Measurements from ENCODE around the gene PSME3.

Gene PSME3, protein sequence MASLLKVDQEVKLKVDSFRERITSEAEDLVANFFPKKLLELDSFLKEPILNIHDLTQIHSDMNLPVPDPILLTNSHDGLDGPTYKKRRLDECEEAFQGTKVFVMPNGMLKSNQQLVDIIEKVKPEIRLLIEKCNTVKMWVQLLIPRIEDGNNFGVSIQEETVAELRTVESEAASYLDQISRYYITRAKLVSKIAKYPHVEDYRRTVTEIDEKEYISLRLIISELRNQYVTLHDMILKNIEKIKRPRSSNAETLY

DNA sequence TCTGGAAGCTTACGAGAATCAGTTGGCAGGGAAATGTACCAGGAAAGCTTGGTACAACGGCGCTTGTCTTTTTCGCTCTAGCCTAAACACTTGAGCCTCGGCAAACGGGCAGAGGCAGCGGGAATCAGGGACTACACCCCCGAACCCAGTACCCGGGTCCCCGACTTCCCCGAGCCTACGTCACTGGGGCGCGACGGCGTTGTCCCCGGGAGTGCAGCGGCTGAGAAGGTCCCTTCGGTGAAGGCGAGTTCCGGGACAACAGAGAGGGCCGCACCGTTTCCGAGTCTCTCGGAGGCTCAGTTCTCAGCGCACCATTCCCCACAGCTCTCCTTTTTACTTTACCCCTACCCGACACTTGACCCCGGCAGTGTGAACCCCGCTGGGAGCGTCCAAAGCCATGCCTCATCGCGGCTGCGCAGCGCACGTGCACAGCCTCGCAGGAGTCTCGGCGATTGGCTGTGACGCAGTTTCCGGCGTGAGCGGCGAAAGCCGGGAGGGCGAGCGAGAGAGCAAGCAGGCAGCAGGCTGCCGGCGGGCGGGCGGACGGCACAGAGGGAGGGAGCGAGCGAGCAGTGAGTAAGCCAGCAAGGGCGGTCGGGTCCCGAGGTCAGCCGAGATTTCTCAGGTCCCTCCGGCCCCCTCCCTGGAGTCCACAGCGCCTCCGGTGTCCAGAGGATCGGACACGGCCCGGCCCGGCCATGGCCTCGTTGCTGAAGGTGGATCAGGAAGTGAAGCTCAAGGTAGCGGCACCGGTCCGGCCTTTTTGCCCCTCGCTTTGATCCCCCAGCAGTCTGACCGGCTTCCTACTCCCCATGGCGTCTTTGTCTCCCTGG is at the start of gene PSME3:
TSS of gene PSME3 (plus strand) at position 464 of the 833 bp plus-strand sequence. CDS start at position 699, 235 bp downstream.
- Histone ChIP-seq H3K4me3 (ENCODE audit: low read length) (peak within 1 kb of the TSS; percentile 65), H3K9me3 (ENCODE audit: low read length) (no peaks in the 10 kb centered on the region), H3K4me1 (ENCODE audit: insufficient read depth, low read length) (peaks cover 17% of the 10 kb centered on the region), H2AFZ (ENCODE audit: low read depth, low read length) (peak within 1 kb of the TSS; percentile 69), H3K27me3 (ENCODE audit: insufficient read depth, low read length) (no peaks in the 10 kb centered on the region), H3K36me3 (ENCODE audit: insufficient read depth, low read length) (peaks cover 33% of the 10 kb centered on the region)

DNA sequence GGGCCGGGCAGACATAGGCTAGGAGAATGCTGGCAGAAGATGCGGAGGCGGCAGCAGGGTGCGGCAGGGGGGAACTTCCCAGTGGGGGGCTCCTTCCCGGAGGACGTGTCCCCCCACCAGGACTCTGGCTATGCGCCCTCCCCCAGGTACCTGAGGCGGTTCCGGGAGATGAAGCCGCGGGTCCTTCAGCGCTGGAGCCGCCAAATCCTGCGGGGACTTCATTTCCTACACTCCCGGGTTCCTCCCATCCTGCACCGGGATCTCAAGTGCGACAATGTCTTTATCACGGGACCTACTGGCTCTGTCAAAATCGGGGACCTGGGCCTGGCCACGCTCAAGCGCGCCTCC is 49.4 kb upstream of the PSME3 start:
- H3K4me1 ChIP-seq (ENCODE audit: insufficient read depth, low read length) = no peaks in the 10 kb centered on the region
- peaks cover 8% of the 10 kb centered on the region for H3K36me3 ChIP-seq (ENCODE audit: insufficient read depth, low read length)
- no peaks in the 10 kb centered on the region for H3K9me3 ChIP-seq (ENCODE audit: low read length)
- H3K27me3 ChIP-seq (ENCODE audit: insufficient read depth, low read length) = no peaks in the 10 kb centered on the region
- no peak overlapping the region for H3K4me3 ChIP-seq (ENCODE audit: low read length)
- no peak overlapping the region for H2AFZ ChIP-seq (ENCODE audit: low read depth, low read length)

DNA sequence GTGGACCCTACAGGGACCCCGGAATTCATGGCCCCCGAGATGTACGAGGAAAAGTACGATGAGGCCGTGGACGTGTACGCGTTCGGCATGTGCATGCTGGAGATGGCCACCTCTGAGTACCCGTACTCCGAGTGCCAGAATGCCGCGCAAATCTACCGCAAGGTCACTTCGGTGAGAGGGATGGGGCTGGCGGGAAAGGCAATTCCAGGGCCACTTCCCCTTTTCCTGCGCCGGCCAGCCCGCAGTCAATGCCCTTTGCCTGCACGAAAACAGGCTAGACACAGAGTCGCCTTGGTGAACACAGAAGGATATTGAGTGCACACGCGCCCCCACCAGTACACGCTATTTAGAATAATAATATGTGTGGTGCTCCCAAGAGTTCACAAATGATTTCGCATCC is 48.8 kb upstream of the PSME3 start:
- Histone ChIP-seq H2AFZ (ENCODE audit: low read depth, low read length) (no peak overlapping the region), H3K9me3 (ENCODE audit: low read length) (no peaks in the 10 kb centered on the region), H3K4me3 (ENCODE audit: low read length) (no peak overlapping the region), H3K27me3 (ENCODE audit: insufficient read depth, low read length) (no peaks in the 10 kb centered on the region), H3K36me3 (ENCODE audit: insufficient read depth, low read length) (peaks cover 2% of the 10 kb centered on the region), H3K4me1 (ENCODE audit: insufficient read depth, low read length) (no peaks in the 10 kb centered on the region)

DNA sequence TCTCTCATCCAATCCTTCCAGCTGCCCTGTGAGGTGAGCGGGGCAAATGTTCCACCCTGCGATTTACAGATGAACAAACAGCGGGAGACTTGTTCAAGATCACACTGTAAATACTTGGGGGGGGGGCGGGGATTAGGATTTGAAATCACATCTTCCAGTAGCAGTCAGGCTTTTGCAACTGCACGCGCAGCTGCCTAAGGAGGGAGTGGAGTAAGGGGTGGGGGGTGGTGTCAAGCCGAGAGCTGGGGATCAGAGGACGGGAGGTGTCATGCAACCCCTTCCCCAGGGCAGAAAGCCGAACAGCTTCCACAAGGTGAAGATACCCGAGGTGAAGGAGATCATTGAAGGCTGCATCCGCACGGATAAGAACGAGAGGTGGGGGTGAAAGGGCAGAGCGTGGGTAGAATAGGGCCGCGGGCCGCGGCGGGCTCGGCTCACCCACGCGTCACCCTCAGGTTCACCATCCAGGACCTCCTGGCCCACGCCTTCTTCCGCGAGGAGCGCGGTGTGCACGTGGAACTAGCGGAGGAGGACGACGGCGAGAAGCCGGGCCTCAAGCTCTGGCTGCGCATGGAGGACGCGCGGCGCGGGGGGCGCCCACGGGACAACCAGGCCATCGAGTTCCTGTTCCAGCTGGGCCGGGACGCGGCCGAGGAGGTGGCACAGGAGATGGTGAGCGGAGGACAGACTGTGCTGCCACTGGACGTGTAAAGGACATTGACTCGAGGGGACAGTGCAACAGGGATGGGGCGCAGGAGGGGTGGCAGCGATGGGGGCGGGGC is 48.2 kb upstream of the PSME3 start:
- peaks cover 1% of the 10 kb centered on the region for H3K36me3 ChIP-seq (ENCODE audit: insufficient read depth, low read length)
- H2AFZ ChIP-seq (ENCODE audit: low read depth, low read length) = no peak overlapping the region
- H3K4me3 ChIP-seq (ENCODE audit: low read length) = no peak overlapping the region
- H3K27me3 ChIP-seq (ENCODE audit: insufficient read depth, low read length) = no peaks in the 10 kb centered on the region
- no peaks in the 10 kb centered on the region for H3K9me3 ChIP-seq (ENCODE audit: low read length)
- no peaks in the 10 kb centered on the region for H3K4me1 ChIP-seq (ENCODE audit: insufficient read depth, low read length)

DNA sequence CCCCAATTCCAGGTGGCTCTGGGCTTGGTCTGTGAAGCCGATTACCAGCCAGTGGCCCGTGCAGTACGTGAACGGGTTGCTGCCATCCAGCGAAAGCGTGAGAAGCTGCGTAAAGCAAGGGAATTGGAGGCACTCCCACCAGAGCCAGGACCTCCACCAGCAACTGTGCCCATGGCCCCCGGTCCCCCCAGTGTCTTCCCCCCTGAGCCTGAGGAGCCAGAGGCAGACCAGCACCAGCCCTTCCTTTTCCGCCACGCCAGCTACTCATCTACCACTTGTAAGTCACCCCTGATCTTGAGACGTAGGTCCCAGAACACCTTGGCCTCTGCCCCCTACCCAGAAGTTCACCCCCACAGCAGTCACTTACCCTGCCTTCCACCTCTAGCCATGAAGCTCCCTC is 45.9 kb upstream of the PSME3 start:
- Histone ChIP-seq H3K9me3 (ENCODE audit: low read length) (no peaks in the 10 kb centered on the region), H3K27me3 (ENCODE audit: insufficient read depth, low read length) (no peaks in the 10 kb centered on the region), H2AFZ (ENCODE audit: low read depth, low read length) (no peak overlapping the region), H3K4me3 (ENCODE audit: low read length) (no peak overlapping the region), H3K36me3 (ENCODE audit: insufficient read depth, low read length) (no peaks in the 10 kb centered on the region), H3K4me1 (ENCODE audit: insufficient read depth, low read length) (no peaks in the 10 kb centered on the region)

DNA sequence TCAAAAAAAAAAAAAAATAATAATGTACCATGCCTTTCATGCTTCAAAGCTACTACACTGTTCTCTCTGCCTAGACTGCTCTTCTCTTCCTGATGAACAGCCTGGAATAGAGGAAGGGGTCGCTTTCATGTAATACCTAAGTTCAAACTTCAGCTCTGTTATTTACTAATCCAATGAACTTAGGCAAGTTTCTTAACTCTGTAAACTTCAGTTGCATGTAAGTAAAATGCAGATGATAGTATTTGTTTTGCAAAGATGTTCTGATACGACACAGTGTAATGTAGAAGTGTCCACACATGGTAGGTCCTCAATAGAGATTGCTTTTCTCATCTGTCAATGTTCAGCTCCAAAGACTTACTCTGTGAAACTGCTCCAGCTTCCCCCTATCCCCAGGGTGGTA is 41.2 kb upstream of the PSME3 start:
- Histone ChIP-seq H2AFZ (ENCODE audit: low read depth, low read length) (no peak overlapping the region), H3K4me1 (ENCODE audit: insufficient read depth, low read length) (no peaks in the 10 kb centered on the region), H3K4me3 (ENCODE audit: low read length) (no peak overlapping the region), H3K27me3 (ENCODE audit: insufficient read depth, low read length) (no peaks in the 10 kb centered on the region), H3K9me3 (ENCODE audit: low read length) (no peaks in the 10 kb centered on the region), H3K36me3 (ENCODE audit: insufficient read depth, low read length) (peaks cover 4% of the 10 kb centered on the region)

DNA sequence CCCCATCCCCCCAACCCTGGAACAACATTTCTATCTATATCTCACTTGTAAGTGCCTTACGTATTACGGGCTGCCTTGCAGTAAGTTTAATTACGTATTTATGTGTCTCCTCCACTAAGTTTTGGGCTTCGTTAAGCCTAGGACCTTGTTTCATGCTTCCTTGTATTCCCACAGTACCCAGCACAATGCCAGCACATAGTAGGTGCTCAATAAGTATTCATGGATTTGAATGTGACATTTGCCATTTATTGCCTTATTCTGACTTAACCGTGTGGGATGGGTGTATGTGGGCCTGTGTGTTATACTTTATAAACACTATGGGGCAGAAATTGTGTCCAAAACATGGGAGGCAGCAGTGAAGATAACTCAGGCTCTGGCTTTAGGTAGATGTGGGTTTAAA is 40.7 kb upstream of the PSME3 start:
- Histone ChIP-seq H3K4me1 (ENCODE audit: insufficient read depth, low read length) (peaks cover 2% of the 10 kb centered on the region), H3K27me3 (ENCODE audit: insufficient read depth, low read length) (no peaks in the 10 kb centered on the region), H3K9me3 (ENCODE audit: low read length) (no peaks in the 10 kb centered on the region), H3K4me3 (ENCODE audit: low read length) (no peak overlapping the region), H2AFZ (ENCODE audit: low read depth, low read length) (no peak overlapping the region), H3K36me3 (ENCODE audit: insufficient read depth, low read length) (peaks cover 7% of the 10 kb centered on the region)

DNA sequence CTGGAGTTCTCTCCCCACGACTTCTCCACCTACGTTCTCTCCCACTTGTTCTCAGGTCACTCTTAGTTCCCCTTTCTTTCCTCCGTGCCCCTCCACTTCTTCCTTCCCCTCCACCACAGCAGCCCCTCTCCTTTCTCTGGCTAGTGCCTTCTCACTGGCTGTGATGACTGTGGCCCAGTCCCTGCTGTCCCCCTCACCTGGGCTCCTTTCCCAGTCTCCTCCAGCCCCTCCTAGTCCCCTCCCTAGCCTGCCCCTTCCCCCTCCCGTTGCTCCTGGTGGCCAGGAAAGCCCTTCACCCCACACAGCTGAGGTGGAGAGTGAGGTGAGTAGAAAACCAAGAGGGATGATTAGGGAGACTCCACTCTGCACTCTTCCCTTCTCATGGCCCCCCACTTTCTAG is 38.1 kb upstream of the PSME3 start:
- H3K27me3 ChIP-seq (ENCODE audit: insufficient read depth, low read length) = no peaks in the 10 kb centered on the region
- no peak overlapping the region for H3K4me3 ChIP-seq (ENCODE audit: low read length)
- peaks cover 7% of the 10 kb centered on the region for H3K36me3 ChIP-seq (ENCODE audit: insufficient read depth, low read length)
- H3K9me3 ChIP-seq (ENCODE audit: low read length) = no peaks in the 10 kb centered on the region
- peaks cover 7% of the 10 kb centered on the region for H3K4me1 ChIP-seq (ENCODE audit: insufficient read depth, low read length)
- no peak overlapping the region for H2AFZ ChIP-seq (ENCODE audit: low read depth, low read length)

DNA sequence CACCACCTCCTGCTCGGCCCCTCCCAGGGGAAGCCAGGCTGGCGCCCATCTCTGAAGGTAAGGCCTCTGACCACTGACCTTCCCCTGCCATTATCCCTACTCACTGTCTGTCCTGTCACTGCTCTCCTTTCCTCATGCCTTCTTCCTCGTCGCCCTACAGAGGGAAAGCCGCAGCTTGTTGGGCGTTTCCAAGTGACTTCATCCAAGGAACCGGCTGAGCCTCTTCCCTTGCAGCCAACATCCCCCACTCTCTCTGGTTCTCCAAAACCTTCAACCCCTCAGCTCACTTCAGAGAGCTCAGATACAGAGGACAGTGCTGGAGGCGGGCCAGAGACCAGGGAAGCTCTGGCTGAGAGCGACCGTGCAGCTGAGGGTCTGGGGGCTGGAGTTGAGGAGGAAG is 37.7 kb upstream of the PSME3 start:
- Histone ChIP-seq H3K36me3 (ENCODE audit: insufficient read depth, low read length) (peaks cover 7% of the 10 kb centered on the region), H3K4me1 (ENCODE audit: insufficient read depth, low read length) (peaks cover 7% of the 10 kb centered on the region), H3K27me3 (ENCODE audit: insufficient read depth, low read length) (no peaks in the 10 kb centered on the region), H3K4me3 (ENCODE audit: low read length) (no peak overlapping the region), H3K9me3 (ENCODE audit: low read length) (no peaks in the 10 kb centered on the region), H2AFZ (ENCODE audit: low read depth, low read length) (no peak overlapping the region)

DNA sequence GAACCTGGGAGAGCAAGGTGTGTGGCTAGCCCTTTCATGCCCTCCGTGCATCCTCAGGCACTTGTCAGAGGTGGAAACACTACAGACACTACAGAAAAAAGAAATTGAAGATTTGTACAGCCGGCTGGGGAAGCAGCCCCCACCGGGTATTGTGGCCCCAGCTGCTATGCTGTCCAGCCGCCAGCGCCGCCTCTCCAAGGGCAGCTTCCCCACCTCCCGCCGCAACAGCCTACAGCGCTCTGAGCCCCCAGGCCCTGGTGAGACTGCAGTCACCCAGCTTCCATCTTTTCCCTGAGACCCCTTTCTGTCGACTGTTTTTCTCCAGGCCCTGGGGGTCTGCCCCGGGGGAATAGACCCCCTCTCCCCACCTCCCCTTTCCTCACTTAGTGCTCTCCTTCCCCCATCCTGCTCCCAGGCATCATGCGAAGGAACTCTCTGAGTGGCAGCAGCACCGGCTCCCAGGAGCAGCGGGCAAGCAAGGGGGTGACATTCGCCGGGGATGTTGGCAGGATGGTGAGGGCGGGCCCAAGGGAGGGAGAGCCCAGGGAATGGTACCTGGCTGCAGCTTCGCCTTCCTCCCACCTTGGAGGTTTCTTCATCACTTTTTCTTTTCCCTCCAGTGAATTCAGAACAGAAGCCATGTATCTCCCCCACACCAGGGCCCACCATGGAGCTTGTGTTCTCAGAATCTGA is 37.0 kb upstream of the PSME3 start:
- peaks cover 7% of the 10 kb centered on the region for H3K36me3 ChIP-seq (ENCODE audit: insufficient read depth, low read length)
- no peaks in the 10 kb centered on the region for H3K9me3 ChIP-seq (ENCODE audit: low read length)
- H3K27me3 ChIP-seq (ENCODE audit: insufficient read depth, low read length) = no peaks in the 10 kb centered on the region
- H3K4me1 ChIP-seq (ENCODE audit: insufficient read depth, low read length) = peaks cover 7% of the 10 kb centered on the region
- H2AFZ ChIP-seq (ENCODE audit: low read depth, low read length) = no peak overlapping the region
- no peak overlapping the region for H3K4me3 ChIP-seq (ENCODE audit: low read length)

DNA sequence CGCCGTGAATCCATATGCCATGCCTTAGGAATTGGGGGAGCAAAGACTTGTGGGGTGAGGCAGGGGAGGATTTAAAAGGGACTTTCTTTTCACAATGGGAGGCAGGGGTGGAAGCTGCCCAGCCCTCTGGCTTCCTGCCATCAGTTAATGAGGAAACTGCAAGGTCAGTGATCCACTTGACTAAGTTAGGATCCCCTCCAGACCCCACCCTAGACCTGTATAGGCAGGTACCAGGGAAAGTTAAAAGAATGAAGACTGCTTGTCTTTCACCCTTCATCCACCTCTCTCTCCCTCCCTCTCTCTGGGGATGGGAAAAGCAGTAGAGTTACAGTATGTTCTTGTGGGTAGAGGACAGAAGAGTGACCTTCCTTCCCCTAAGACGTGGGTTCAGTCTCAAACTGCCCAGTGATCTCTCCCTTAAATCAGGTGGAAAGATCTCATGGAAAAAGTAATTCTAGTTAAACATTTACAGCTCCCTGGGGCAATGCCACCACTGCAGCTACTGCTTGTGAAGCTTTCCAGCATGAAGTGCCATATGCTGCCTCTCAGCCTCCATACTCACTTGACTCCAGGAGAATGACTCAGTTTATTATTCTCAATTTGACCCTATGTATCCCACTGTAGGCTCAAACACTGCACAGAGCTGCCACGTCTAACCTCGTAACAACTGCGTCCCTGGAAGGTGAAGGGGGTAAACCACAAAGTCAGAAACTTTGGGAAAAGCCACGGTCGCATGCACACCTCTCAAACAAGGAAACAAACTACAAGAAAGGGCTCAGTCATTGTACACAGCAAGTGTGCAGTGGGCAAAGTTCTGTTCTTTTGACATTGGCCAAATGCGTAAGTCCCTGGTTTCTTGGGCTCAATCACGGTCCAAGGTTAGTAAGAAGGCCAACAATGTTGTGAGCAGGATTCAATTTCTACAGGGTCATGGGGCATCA is 35.9 kb upstream of the PSME3 start:
- Histone ChIP-seq H3K27me3 (ENCODE audit: insufficient read depth, low read length) (no peaks in the 10 kb centered on the region), H3K4me1 (ENCODE audit: insufficient read depth, low read length) (peaks cover 7% of the 10 kb centered on the region), H2AFZ (ENCODE audit: low read depth, low read length) (no peak overlapping the region), H3K9me3 (ENCODE audit: low read length) (no peaks in the 10 kb centered on the region), H3K4me3 (ENCODE audit: low read length) (peak overlapping the region; percentile 65), H3K36me3 (ENCODE audit: insufficient read depth, low read length) (peaks cover 7% of the 10 kb centered on the region)

DNA sequence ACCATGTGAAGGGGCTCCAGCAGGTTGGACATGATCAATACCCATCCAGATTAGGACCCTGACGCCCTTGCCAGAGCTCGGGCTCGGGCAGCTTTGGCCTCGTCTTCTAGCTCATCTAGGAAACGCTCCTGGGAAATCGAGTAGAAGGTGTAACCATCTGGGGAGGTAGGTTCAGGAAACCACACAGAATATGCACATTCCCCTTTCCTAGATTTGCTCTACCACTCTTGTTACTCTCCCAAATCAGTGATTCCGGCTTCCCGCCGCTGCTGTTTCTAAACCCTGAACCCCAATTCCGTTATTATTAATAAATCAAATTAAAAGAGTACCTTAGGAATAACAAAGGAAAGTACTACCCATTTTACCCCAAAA is 35.2 kb upstream of the PSME3 start:
- Histone ChIP-seq H3K4me3 (ENCODE audit: low read length) (peak overlapping the region; percentile 65), H3K4me1 (ENCODE audit: insufficient read depth, low read length) (peaks cover 11% of the 10 kb centered on the region), H3K9me3 (ENCODE audit: low read length) (no peaks in the 10 kb centered on the region), H3K27me3 (ENCODE audit: insufficient read depth, low read length) (no peaks in the 10 kb centered on the region), H2AFZ (ENCODE audit: low read depth, low read length) (peak overlapping the region; percentile 61), H3K36me3 (ENCODE audit: insufficient read depth, low read length) (peaks cover 7% of the 10 kb centered on the region)

All from neuron (in vitro differentiated cells).